Inferior parietal cortex (tissue), 1 donor: ENCODE data around the gene ACAA2.
"Not testable (repeated sequence)": the region's sequence is repeated elsewhere in the genome, so short reads cannot be mapped to it uniquely, and the experiment has no call there.

Experiments
- DNase-seq: peaks from one replicate; pipeline ENCODE4 v3.0.0-alpha.2; 2016; ENCODE audit errors: extremely low spot score

Gene ACAA2

GRCh38 chr18:49811151-49811938 is 2.0 kb downstream of the ACAA2 start:
- no peak for DNase-seq

- DNase-seq, result not testable (repeated sequence)
These were observed 4.7 kb downstream of the ACAA2 start for GRCh38 chr18:49808553-49809191.

- no peak for DNase-seq
These were observed 9.2 kb downstream of the ACAA2 start for GRCh38 chr18:49804096-49804495.

GRCh38 chr18:49802623-49803022 is 10.7 kb downstream of the ACAA2 start:
- no peak for DNase-seq

DNA sequence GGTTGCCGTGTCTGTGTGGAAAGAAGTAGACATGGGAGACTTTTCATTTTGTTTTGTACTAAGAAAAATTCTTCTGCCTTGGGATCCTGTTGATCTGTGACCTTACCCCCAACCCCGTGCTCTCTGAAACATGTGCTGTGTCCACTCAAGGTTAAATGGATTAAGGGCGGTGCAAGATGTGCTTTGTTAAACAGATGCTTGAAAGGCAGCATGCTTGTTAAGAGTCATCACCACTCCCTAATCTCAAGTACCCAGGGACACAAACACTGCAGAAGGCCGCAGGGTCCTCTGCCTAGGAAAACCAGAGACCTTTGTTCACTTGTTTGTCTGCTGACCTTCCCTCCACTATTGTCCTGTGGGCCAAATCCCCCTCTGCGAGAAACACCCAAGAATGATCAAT is 12.8 kb downstream of the ACAA2 start:
- DNase-seq, result not testable (repeated sequence)

- DNase-seq, result not testable (repeated sequence)
These were observed 13.5 kb downstream of the ACAA2 start for GRCh38 chr18:49799806-49800205.

DNA sequence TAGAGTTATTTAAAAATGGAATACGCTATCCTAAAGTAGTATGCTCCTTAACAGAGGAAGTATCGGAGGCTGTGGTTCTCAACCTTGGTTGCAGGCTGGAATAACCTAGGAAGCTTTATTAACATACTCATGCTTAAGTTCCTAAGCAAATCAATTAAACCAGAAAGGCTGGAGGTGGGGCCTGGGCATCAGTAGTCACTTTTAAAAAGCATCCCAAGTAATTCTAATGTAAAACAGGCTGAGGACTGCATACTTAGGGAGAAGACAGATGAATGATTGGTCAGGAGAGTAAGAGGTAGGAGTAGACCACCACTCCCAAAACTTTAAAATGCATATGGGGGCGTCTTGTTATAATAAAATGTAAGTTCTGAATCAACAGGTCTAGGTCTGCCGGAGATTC is 15.3 kb downstream of the ACAA2 start:
- no peak for DNase-seq

- DNase-seq, result no peak
These were observed 17.5 kb downstream of the ACAA2 start for GRCh38 chr18:49795612-49796552.

DNA sequence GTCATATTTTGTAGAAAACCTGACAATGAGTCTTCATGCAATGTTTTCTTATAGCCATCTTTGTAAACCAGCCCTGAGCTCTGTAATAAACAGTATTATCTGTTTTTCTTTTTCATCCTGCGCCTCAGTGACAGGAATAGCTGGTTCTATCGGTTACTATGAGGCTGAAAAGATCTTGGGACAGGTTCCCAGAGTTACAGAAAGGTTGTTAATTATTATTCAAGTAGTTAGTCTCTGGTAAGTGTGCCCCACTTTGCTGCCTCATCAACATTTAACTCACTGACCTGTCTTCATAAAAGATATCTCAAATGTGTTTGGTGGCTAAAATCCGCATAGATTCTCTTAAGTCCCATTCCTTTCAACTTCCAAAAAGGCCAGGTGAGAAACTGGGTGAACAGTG is 18.6 kb downstream of the ACAA2 start:
- no peak for DNase-seq

DNA sequence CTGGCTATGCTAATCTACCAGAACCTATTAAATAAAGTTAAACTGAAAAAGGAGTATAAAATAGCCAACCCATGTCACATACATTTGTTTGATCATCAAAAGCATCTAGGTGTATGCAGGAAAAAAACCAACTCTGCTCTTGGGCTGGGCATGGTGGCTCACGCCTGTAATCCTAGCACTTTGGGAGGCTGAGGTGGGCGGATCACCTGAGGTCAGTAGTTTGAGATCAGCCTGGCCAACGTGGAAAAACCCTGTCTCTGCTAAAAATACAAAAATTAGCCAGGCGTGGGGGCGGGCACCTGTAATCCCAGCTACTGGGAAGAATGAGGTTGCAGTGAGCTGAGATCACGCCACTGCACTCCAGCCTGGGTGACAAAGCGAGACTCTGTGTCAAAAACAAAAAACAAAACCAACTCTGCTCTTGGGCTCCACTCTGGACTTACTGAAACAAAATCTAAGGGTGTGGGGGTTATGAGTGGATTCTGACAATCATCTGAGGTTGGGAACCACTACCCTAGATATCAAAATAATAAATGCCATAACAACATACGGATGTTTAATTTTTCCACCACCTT is 23.7 kb downstream of the ACAA2 start:
- not testable (repeated sequence) for DNase-seq

- no peak for DNase-seq
These were observed 24.9 kb downstream of the ACAA2 start for GRCh38 chr18:49788327-49788898.

DNA sequence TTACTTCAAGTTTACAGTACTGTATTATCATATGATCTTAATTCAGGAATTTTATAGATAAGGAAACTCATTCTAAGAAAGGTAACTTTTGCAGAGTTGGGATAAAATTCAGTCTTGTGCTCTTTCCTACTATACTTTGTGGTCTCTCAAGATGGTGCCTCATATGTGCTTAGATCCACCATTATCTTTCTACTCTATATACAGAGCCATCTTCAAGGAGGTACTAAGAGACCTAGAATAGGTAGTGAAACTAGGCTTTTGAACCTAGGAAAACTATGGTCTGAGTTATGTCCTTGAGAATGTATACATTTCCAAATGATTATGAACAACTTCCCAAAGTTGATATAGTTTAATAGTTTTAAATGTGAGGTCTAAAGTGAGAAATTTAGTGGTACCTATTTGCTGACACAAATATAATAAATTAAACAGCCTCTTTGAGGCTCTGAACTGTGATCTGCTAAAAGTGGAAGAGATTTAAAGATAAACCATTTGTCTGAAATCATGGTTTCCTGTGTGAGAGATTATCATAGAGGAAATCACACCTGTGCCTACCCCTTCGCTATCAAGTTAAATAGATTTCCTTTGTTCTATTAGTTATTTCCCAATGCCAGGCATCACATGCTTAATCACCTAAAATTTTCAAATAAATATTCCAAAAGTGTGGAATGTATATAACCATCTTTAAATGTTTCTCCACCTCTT is 27.2 kb downstream of the ACAA2 start:
- DNase-seq, result no peak

DNA sequence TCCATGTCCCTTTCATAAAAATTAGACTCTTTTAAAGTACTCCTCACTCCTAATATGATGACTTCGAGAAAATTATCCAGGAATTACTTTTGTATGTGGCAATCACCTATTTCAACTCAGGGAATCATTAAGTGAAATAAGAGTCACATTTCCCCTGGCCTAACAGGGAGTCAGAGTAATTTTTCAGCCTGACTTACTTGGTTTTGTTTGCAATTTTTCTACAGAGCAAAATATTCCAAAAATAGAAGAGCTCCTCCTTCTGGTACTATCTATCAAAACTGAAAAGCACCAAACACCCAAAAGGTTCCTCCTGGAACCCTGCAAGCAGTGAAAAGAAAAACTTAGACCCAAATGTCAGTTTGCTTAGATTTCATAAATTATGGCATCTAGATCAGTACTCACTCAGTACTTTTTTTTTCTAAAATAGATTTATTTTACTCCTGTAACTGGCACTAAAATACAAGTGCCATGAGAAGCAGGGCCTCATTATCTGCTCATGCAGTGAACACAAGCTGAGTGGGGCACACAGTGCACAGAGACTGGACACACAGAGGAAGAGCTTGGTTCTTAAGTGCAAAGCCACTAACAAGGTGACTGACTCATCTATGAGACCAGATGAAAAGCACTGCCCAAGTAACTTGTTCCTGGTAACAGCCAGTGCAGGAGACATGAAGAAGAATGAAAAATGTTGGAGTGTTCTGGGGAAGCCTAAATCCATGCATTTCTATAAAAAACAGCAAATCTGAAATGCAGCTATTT is 28.7 kb downstream of the ACAA2 start:
- DNase-seq, result no peak

- DNase-seq, result not testable (repeated sequence)
These were observed 29.7 kb downstream of the ACAA2 start for GRCh38 chr18:49783631-49784030.

DNA sequence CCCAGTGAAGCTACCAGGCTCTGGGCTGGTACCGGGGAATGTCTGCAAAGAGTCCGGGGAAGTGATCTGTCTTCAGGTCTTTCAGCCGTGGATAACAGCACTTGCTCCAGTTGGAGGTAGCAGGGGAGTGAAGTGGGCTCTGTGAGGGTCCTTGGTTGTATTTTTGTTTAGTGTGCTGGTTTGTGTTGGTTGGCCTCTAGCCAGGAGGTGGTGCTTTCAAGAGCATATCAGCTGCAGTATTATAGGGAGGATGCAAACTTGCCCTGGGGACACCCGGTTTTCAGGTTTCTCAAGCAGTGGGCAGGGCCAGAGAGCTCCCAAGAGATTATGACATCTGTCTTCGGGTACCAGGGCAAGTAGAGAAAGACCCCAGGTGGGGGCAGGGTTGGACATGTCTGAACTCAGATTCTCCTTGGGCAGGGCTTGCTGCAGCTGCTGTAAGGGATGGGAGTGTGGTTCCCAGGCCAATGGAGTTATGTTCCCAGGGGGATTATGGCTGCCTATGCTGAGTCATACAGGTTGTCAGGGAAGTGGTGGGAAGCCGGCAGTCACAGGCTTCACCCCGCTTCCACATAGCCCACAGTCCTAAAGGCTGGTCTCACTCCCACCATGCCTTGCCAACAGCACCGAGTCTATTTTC is 34.4 kb downstream of the ACAA2 start:
- DNase-seq, result no peak

DNA sequence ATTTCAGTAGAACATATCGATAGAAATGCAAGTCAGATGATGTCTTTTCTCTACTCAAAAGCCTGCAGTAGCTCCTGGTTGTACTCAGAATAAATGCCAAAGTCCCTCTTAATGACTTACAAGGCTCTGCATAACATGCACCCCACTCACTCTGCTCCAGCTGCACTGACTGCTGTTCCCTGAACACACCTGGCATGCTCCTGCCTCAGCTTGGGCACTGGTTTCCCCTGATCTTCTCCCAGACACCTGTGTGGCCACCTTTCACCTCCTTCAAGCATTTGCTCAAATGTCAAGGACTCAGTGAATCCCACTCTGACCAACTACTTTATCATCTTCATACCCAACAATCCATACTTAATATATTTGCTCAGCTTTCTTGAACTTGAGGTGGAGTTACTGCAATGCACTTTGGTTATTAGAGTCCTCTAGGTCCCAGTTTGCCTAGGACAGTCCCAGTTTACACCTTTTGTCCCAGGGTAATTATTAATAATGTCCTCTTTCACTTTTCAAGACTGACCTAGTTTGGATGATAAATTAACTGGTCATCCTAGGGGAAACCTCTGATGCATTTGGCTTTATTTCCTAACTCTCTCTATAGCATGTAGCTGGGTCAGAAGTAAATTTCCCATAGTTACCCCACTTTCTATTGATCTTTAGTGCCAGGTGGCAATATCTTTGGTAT is 44.1 kb downstream of the ACAA2 start:
- DNase-seq, result no peak

DNA sequence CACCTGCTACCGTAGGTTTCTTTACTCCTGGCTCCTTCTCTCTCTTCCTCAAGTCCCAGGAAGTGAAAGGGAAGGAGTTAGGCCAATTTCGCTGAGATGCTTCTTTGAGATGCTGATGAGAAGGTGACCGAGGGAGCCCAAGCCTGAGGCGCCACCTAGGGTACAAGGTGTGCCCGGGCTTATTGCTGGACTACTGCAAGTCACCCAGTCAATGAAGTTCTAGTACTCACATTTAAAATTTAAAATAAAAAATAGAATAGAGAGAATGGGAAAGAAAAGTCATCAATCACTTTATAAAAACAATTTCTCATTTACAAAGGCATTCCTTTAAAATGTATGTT is 45.3 kb downstream of the ACAA2 start:
- no peak for DNase-seq

DNA sequence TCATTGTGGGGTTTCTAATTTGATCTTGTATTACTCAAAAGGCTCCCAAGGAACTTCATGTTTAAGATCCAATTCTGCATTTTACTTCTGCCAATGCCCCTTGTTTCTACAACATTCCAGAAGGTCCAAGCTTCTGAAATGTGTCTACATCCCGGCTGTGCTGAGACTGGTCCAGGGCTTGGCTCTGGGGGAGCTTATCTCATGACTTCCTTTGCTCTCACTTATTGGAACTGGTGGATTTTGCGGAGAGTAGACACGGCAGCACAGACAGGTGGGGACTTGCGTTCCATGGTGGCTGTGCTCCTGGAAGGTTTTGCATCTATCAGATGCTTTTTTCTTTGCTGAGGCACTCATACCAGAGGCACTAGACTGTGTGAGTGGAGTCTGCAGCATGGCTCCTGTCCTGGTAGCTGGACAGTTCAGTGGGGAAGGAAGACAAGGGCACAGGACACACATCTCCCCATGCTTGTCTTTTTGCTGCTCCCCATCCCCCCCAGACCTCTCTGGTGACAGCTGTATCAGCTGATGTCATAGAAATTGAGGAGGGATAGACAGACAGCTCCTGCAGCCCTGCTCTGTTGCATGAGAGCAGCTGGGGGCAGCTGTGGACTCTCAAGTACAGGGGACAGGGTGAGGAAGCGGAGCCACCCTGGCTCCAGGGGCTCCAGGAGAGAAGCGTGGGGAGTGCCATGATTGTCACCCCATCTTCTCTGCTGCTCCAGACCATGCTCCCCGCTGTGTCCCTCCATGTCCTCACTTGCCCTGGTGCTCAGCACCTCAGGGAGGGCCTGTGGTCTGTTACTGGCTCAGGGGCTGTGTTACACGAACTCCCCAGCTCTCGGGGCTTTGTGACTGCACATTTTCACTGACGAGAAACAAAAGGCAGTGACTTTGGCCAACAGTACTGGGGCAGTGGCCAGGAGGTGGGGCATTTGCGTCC is 46.0 kb downstream of the ACAA2 start:
- DNase-seq, result no peak
